Activated effector memory CD4-positive, alpha-beta T cell treated with Interleukin-2 at 50 U/mL for 16 hours (primary cell): ENCODE results near the gene CXorf66.
"Not testable (repeated sequence)": the region's sequence is repeated elsewhere in the genome, so short reads cannot be mapped to it uniquely, and the experiment has no call there.

Experiments
- DNase-seq: peaks from one replicate; pipeline ENCODE4 v3.0.0-alpha.2; 2020

CXorf66 gene

GRCh38 chrX:139924696-139925095 is 40.6 kb downstream of the CXorf66 start:
- no peak for DNase-seq

GRCh38 chrX:139924069-139924695 is 41.1 kb downstream of the CXorf66 start:
- DNase-seq: no peak

- not testable (repeated sequence) for DNase-seq
Measured at GRCh38 chrX:139921142-139921541, 44.2 kb downstream of the CXorf66 start.

GRCh38 chrX:139920316-139920715 is 45.0 kb downstream of the CXorf66 start:
- no peak for DNase-seq

- DNase-seq: no peak
Measured at GRCh38 chrX:139914421-139914820, 50.9 kb downstream of the CXorf66 start.

GRCh38 chrX:139909712-139910111 is 55.6 kb downstream of the CXorf66 start:
- no peak for DNase-seq

- DNase-seq: no peak
Measured at GRCh38 chrX:139907078-139907477, 58.2 kb downstream of the CXorf66 start.

- DNase-seq: no peak
Measured at GRCh38 chrX:139905743-139906142, 59.6 kb downstream of the CXorf66 start.
